Measurements from ENCODE around the gene QRICH2. TPM values are rescaled to one million over a fixed set of nuclear protein-coding genes. Genes with fewer than 3 reads are reported as not detected.

Gene QRICH2
- total RNA-seq, 4 donors from 2014 or later, result 1.6 to 2.6 (median 2.0) TPM

- 79% methylated on average over 4 of the region's 4 CpGs; no CpG with 5 or more reads in 1 of the 2 donors for WGBS, 2 donors (ENCODE audit: low coverage in 1 of 2)
Measured at GRCh38 chr17:76267051-76267576, 41.0 kb downstream of the QRICH2 start.

GRCh38 chr17:76266244-76266938 lies 41.7 kb downstream of the QRICH2 start:
- H3K4me3 ChIP-seq, result peak overlapping the region; percentile 90 to 100 (median 98)
- TF ChIP-seq POLR2AphosphoS5 (IDR thresholded peaks at IDR 0.05), result no peak
- no peak for TF ChIP-seq POLR2A (IDR thresholded peaks at IDR 0.05)
- no peak for TF ChIP-seq EP300 (IDR thresholded peaks at IDR 0.05; ENCODE audit: low read depth)
- TF ChIP-seq CTCF (IDR thresholded peaks at IDR 0.05), result no peak
- DNase-seq, result peak; percentile 47
- H3K9me3 ChIP-seq, result no peaks in the 10 kb centered on the region
- peaks cover 43 to 83% (median 76%) of the 10 kb centered on the region in 4 donors for H3K4me1 ChIP-seq
- 2% methylated on average over 12 of the region's 12 CpGs; no CpG with 5 or more reads in 1 of the 2 donors for WGBS, 2 donors (ENCODE audit: low coverage in 1 of 2)
- H3K27me3 ChIP-seq, result no peaks in the 10 kb centered on the region
- H3K36me3 ChIP-seq, result peaks cover 0 to 14% (median 0%) of the 10 kb centered on the region in 4 donors
- in situ Hi-C loops (cut with MboI; ENCODE audit: low pct_ligation_motif_present in 1 of 4, low pct_unique_long_range_greater_than_20kb in 1 of 4, low sequenced_read_pairs in 3 of 4) (no loop called here), intact Hi-C loops (cut with DNase I; ENCODE audit: low total_unique reads) (no loop called here)
- peak overlapping the region; percentile 94 to 98 (median 96) for H3K27ac ChIP-seq

More at GRCh38 chr17:76267051-76267576, 41.0 kb downstream of the QRICH2 start:
- TF ChIP-seq EP300 (IDR thresholded peaks at IDR 0.05; ENCODE audit: low read depth) (no peak), POLR2AphosphoS5 (IDR thresholded peaks at IDR 0.05) (no peak), CTCF (IDR thresholded peaks at IDR 0.05) (no peak), POLR2A (IDR thresholded peaks at IDR 0.05) (no peak)
- H3K4me3 ChIP-seq, result peak overlapping the region in 3 of 4 donors; percentile 98 to 100 (median 99)
- no peaks in the 10 kb centered on the region for H3K9me3 ChIP-seq
- intact Hi-C loops (cut with DNase I; ENCODE audit: low total_unique reads), result no loop called here
- H3K36me3 ChIP-seq, result peaks cover 0 to 14% (median 0%) of the 10 kb centered on the region in 4 donors
- peak overlapping the region; percentile 94 to 98 (median 96) for H3K27ac ChIP-seq
- DNase-seq, result no peak
- no peaks in the 10 kb centered on the region for H3K27me3 ChIP-seq
- in situ Hi-C loops (cut with MboI; ENCODE audit: low pct_ligation_motif_present in 1 of 4, low pct_unique_long_range_greater_than_20kb in 1 of 4, low sequenced_read_pairs in 3 of 4), result no loop called here
- H3K4me1 ChIP-seq, result peaks cover 50 to 83% (median 77%) of the 10 kb centered on the region in 4 donors

GRCh38 chr17:76265624-76266243 lies 42.3 kb downstream of the QRICH2 start:
- intact Hi-C loops (cut with DNase I; ENCODE audit: low total_unique reads) (no loop called here), in situ Hi-C loops (cut with MboI; ENCODE audit: low pct_ligation_motif_present in 1 of 4, low pct_unique_long_range_greater_than_20kb in 1 of 4, low sequenced_read_pairs in 3 of 4) (no loop called here)
- Histone ChIP-seq H3K27me3 (no peaks in the 10 kb centered on the region), H3K4me3 (peak overlapping the region; percentile 90 to 100 (median 98)), H3K9me3 (no peaks in the 10 kb centered on the region), H3K36me3 (peaks cover 0 to 14% (median 0%) of the 10 kb centered on the region in 4 donors), H3K27ac (peak overlapping the region; percentile 94 to 98 (median 96)), H3K4me1 (peaks cover 42 to 83% (median 74%) of the 10 kb centered on the region in 4 donors)
- no peak for TF ChIP-seq POLR2A (IDR thresholded peaks at IDR 0.05)
- peak; percentile 12 to 33 (median 25) for TF ChIP-seq POLR2AphosphoS5 (IDR thresholded peaks at IDR 0.05)
- DNase-seq, result peak; percentile 62
- WGBS, 2 donors (ENCODE audit: low coverage in 1 of 2), result 1% methylated on average over 33 of the region's 76 CpGs; no CpG with 5 or more reads in 1 of the 2 donors

GRCh38 chr17:76264755-76265623 lies 43.1 kb downstream of the QRICH2 start, which contains the start of gene UBALD2:
TSS of gene UBALD2 (plus strand) at chr17:76265348. CDS start at chr17:76265506, 158 bp downstream.
- TF ChIP-seq POLR2A (IDR thresholded peaks at IDR 0.05) (peak; percentile 78), POLR2AphosphoS5 (IDR thresholded peaks at IDR 0.05) (peak; percentile 90 to 98 (median 92)), CTCF (IDR thresholded peaks at IDR 0.05) (no peak), EP300 (IDR thresholded peaks at IDR 0.05; ENCODE audit: low read depth) (no peak)
- WGBS, 2 donors (ENCODE audit: low coverage in 1 of 2), result 0% methylated on average over 1 to 33 of the region's 94 CpGs

More at GRCh38 chr17:76264755-76265623, 43.1 kb downstream of the QRICH2 start, which contains the start of gene UBALD2:
- Histone ChIP-seq H3K9me3 (no peaks in the 10 kb centered on the region), H3K4me3 (peak within 1 kb of the TSS; percentile 90 to 100 (median 98)), H3K4me1 (peaks cover 49 to 83% (median 74%) of the 10 kb centered on the region in 4 donors), H3K27ac (peak within 1 kb of the TSS; percentile 94 to 98 (median 96)), H3K27me3 (no peaks in the 10 kb centered on the region), H3K36me3 (peaks cover 0 to 6% (median 0%) of the 10 kb centered on the region in 4 donors)
- DNase-seq, result peak; percentile 99
- intact Hi-C loops (cut with DNase I; ENCODE audit: low total_unique reads), result no loop called here
- in situ Hi-C loops (cut with MboI; ENCODE audit: low pct_ligation_motif_present in 1 of 4, low pct_unique_long_range_greater_than_20kb in 1 of 4, low sequenced_read_pairs in 3 of 4), result no loop called here
